SIG-M5 treated with dmso at 0.1 percent for 504 hours (cell line): Measurements from ENCODE around the gene SPRY1.

Experiments used
- DNase-seq: peaks from one replicate; lab custom pipeline; 2025; ENCODE audit not compliant: unreplicated experiment; lab: John Stamatoyannopoulos, UW

SPRY1 gene

GRCh38 chr4:123408471-123409084 is 12.0 kb downstream of the SPRY1 start:
- no peak for DNase-seq

DNA sequence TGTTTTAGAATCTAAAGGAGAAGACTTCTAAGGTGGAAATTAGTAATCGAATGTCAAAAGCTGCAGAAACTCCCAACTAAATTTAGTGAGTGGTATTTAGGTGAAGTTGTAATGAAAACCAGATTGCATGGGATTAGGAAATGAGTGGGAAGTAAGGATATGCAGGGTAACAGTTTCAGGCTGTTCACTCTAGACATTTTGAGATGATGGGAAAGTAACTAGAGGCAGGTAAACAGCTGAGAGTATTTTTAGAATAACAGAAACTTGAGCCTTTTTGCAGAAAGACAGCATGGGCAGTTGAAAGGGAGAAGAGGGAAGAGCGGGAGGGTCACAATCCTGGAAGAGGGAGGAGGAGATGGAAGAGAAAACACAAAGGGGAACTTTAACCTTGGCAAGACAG is 12.7 kb downstream of the SPRY1 start:
- no peak for DNase-seq

- DNase-seq, result no peak
These were observed 14.9 kb downstream of the SPRY1 start for GRCh38 chr4:123411514-123411913.

- no peak for DNase-seq
These were observed 15.5 kb downstream of the SPRY1 start for GRCh38 chr4:123412091-123412505.

GRCh38 chr4:123412700-123413512 is 16.3 kb downstream of the SPRY1 start:
- no peak for DNase-seq

- DNase-seq, result no peak
These were observed 19.0 kb downstream of the SPRY1 start for GRCh38 chr4:123415576-123415975.

- DNase-seq, result peak; percentile 94
These were observed 19.4 kb downstream of the SPRY1 start for GRCh38 chr4:123415977-123416376.

DNA sequence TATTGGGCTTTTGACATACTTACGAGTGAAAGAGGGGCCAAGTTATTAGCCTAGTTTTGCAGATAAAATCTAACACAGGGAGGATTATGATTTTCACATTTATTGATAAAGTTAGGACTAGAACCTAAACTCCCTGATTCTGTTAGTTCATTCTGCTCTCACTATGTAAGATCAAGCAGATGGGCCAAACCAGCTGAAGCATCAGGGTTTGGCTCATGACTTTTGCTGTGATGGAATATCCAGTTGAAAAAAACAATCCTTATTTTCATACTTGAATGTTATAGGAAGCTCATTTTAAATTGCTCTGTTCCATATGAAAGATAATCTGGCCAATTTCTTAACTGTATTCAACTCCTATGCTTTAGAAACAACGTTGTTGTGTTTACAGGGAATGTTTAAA is 21.2 kb downstream of the SPRY1 start:
- no peak for DNase-seq

DNA sequence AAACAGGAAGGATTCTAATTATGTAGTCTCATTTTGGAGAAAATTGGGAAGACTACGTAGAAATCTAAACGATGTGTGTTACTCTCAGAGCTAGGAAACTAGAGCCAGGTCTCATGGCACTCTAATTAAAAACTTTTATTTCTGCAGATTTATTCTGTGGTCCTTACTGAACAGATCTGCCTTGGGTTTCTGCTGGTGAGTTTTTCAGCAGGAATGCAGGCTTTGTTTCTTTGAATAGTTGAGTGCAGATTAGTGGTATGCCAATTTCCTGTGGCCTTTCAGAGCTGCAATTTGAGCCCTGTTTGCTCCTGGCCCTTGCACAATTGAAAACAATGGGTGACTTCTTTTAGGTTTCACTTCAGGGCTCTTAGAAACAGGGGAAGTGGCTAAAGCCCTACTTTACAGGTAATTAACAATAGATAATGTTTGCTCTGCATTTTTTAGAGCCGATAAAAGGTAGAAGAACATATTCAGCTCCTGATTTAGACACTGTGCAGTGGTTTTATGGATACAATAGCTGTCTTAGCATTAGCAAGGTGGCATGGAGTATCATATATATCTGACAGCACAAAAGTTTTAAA is 21.8 kb downstream of the SPRY1 start:
- peak; percentile 85 for DNase-seq

DNA sequence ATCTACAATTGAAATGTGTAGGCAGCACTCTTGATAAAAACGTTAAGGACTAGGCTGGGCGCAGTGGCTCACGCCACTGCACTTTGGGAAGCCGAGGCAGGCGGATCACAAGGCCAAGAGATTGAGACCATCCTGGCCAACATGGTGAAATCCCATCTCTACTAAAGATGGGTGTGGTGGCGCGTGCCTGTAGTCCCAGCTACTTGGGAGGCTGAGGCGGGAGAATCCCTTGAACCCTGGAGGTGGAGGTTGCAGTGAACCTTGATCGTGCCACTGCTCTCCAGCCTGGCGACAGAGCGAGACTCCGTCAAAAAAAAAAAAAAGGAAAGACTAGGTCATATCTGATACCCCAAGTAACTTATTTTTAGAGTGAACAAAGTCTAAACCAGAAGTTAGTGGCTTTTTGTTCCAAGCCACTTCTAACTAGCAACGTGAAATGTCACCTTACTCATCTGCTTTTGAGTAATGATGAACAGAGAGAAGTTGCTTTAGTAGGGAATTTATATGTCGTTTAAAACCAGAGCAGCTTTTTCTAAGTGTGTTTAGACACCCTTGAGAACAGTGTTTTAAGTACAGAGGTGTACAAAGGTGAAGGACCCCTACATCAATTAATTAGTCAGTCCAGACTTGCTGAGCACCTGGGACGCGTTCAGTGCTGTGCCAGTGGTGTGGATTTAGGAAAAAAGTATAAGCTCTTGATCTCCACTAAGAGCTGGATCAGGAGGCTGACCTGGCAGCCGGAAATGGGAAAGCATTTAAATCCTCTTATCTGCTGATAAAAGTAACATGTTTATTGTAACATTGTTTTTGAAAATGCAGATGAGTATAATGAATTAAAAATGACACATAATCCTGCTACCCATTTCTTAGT is 23.5 kb downstream of the SPRY1 start:
- DNase-seq, result no peak

GRCh38 chr4:123421227-123421936 is 24.8 kb downstream of the SPRY1 start:
- DNase-seq, result no peak

DNA sequence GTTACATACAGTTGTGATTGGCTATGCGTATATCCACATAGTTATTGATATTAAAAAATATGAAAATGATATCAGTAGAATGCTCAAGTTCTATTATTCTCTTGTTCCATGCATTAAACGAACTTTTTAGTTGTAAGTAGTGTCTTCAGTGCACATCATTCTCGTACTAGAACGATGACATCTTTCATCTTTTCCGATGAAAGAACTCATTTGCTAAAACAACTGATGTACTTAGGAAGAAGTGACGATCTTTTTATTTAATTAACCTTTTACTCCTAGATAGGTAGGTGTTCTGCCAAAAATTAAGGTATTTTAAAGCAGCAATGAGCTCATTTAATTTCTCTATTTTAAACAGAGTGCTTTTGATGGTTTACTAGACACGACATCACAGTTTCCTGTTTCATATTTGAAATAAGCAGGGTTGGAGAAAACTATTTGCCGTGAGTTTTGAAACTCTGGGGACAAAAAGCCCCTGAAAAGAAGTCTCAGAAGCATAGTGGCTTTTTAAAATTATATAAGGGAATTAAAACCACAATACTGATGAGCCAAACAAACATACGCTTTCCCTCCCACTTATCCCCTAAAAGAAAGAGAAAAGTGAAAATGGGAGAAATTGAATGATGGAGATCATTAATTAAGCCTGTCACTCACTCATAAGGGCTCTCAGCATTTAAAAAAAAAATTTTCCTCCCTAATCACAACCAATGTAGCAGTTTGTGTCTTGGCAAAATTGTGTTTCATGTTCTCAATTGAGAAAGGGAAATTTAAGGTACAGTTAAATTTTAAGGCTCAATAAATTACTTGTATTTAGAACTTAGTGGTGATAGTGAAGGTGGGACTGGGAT is 25.6 kb downstream of the SPRY1 start:
- DNase-seq, result peak; percentile 10

- DNase-seq, result no peak
These were observed 27.2 kb downstream of the SPRY1 start for GRCh38 chr4:123423819-123424218.

DNA sequence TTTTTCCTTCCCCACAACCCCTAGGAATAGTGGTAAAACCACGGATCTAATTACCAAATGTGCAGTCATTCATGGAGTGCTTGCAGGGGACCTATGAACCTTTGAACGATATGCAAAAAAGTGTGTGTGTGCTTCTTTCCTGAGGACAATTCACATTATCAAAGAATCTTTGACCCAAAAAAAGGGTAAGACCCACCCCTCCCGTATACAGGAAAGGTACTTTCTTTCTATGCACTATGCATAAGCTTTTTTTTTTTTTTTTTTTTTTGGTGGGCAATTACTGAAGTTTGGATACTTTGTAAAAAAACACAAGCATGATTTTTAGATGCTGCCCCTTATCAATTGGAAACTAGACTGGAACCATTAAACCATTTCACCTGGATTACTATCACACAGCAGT is 31.4 kb downstream of the SPRY1 start:
- no peak for DNase-seq

DNA sequence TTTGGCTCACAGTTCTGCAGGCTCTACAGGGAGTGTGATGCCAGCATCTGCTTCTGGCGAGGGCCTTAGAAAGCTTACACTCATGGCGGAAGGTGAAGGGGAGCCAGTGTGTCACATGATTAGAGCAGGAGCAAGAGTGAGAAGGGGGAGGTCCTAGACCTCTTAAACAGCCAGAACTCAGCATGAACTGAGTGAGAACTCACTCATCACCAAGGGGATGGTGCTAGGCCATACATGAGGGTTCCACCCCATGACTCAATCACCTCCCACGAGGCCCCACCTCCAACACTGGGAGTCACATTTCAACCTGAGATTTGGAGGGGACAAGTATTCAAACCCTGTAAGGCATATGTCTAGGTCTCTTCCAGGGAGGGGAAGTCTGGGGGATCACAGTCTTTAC is 33.4 kb downstream of the SPRY1 start:
- DNase-seq, result no peak

GRCh38 chr4:123430501-123430900 is 33.9 kb downstream of the SPRY1 start:
- no peak for DNase-seq

- DNase-seq, result no peak
These were observed 37.0 kb downstream of the SPRY1 start for GRCh38 chr4:123433573-123433972.

DNA sequence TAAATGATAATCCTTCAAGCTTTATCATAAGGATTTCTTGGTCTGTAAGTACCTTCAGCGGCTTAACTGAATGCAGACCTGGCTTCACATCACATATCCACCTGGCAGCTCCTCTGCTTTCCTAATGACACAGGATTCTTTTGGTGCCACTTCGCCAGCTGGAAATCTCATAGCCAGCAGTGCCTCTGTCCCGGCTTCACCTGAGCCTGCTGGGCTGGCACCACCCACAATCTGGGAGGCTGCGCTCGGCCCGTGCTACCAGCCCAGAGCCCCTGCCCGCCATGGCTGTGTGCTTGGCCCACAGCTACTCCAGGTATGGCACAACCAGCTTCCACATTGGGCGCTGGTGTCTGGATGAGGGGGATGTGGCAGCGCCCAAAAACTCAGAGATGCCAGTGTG is 37.4 kb downstream of the SPRY1 start:
- DNase-seq, result no peak

DNA sequence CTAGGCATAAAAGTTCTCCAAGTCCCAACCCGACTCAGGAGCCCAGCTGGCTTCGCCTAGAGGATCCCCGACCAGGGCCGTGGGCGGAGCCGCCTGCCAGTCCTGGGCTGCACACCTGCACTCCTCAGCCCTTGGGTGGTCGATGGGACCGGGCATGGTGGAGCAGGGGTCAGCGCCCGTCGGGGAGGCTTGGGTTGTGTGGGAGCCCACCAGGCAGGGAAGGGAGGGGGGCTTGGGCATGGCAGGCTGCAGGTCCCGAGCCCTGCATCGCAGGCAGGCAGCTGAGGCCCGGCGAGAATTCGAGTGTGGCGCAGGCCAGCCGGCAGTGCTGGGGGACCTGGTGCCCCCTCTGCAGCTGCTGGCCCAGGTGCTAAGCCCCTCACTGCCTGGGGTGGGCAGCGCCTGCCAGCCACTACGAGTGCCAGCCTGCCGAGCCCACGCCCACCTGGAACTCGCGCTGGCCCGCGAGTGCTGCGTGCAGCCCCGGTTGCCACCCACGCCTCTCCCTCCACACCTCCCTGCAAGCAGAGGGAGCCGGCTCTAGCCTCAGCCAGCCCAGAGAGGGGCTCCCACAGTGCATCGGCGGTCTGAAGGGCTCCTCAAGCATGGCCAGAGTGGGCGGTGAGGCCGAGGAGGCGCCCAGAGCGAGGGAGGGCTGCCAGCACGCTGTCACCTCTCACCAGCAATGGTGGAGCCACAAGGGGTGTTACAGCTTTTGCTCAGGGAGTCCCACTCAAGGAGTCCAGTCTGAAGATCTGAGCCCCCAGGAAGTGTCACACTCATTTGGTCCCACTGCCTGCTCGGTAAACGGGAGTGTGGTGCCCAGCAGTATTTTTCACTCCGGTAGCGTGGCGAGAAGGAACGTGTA is 38.9 kb downstream of the SPRY1 start:
- DNase-seq, result no peak
